Mesenteric fat pad (tissue), 1 donor: Measurements from ENCODE around the gene CNTLN. TPM values are rescaled to one million over a fixed set of nuclear protein-coding genes. Genes with fewer than 3 reads are reported as not detected.
"Not testable (repeated sequence)": the region's sequence is repeated elsewhere in the genome, so short reads cannot be mapped to it uniquely, and the experiment has no call there.

Experiments used
- DNase-seq: peaks from one replicate; pipeline ENCODE4 v3.0.0-alpha.2; 2020; ENCODE audit warnings: low spot score
- total RNA-seq: library from RNA; stranded (reverse); fragmentation: NEBNext Ultra II Directional; extraction: Animal tissue kit (Norgen Biotek cat#: 25700); gene quantifications from one replicate; pipeline ENCODE4 v1.2.1, GENCODE V29; 2021
- donor health status: DM: yes; HTN: yes; CAD: no.

Gene CNTLN
- total RNA-seq, 1 donor from 2014 or later: 7.1 TPM

GRCh38 chr9:17185481-17186029, 50.7 kb downstream of the CNTLN start:
- no peak for DNase-seq

GRCh38 chr9:17191082-17191481, 56.2 kb downstream of the CNTLN start:
- no peak for DNase-seq

DNA sequence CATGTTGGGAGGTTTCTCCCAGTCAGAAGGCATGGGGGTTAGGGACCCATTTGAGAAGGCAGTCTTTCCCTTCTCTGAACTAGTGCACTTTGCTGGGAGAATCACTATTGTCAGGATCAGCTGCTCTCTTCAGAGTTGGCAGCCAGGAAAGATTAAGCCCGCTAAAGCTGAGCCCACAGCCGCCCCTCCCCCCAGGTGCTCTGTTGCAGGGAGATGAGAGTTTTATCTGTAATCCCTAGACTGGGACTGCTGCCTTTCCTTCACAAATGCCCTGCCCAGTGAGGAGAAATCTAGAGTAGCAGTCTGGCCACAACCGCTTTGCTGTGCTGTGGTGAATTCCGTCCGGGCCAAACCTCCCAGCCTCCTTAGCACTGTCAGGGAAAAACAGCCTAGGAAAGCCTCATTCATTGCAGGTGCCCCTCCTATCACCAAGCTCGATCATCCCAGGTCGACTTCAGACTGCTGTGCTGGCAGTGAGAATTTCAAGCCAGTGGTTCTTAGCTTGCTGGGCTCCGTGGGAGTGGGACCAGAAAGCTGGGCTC, 69.8 kb downstream of the CNTLN start:
- no peak for DNase-seq

- no peak for DNase-seq
Observed at GRCh38 chr9:17216011-17216410, 81.2 kb downstream of the CNTLN start.

DNA sequence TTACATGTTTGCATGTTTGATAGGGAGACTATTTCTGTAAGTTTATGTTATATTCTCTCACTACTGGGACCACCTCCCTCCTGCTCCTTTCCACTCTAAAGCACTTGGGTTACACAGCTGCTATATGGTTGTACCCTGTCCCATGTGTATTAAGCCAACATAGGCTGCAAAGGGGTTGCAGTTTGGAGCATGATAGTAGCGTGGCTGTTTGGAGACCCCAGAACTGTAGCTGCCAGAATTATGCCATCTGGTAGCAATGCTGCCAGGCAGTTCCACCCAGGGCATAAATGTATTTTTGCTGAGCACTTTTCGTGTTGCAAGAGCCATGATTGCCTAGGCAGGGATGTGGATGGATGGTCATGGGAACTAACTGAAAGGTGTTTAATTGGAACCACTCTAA, 81.8 kb downstream of the CNTLN start:
- DNase-seq: no peak

GRCh38 chr9:17217272-17217671, 82.4 kb downstream of the CNTLN start:
- DNase-seq: no peak

- no peak for DNase-seq
Observed at GRCh38 chr9:17219261-17219660, 84.4 kb downstream of the CNTLN start.

- DNase-seq: no peak
Observed at GRCh38 chr9:17222932-17223331, 88.1 kb downstream of the CNTLN start.

GRCh38 chr9:17225407-17225806, 90.6 kb downstream of the CNTLN start:
- no peak for DNase-seq

DNA sequence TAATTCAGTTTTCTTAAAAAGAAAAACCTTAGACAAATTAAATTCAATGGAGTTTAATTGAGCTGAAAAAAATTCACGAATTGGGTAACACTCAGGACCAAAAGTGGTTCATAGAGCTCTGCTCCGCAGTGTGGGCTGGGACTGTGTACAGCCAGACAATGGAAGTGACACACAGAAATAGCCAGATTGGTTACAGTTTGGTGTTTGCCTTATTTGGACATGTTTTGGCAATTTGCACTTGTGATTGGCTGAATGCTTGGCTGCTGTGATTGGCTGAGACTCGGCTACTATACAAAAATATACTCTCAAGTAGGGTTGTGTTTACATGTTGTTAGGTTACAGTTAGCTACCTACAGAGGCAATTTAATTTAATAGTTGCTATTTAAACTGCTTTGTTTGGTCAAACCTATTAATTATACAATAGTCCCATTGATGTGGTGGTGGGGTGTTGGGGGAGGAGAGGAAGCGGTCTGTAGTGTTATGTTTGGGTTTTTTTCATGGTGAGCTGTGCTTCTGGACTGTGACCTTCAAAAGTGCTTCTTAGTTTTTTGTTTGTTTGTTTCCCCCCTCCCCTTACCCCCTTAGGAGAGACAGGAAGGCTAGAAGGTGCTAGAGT, 95.2 kb downstream of the CNTLN start:
- no peak for DNase-seq

GRCh38 chr9:17230646-17231045, 95.8 kb downstream of the CNTLN start:
- no peak for DNase-seq

- DNase-seq: no peak
Observed at GRCh38 chr9:17236147-17236546, 101.3 kb downstream of the CNTLN start.

- DNase-seq: no peak
Observed at GRCh38 chr9:17246770-17247169, 111.9 kb downstream of the CNTLN start.

- DNase-seq: no peak
Observed at GRCh38 chr9:17251100-17251499, 116.3 kb downstream of the CNTLN start.

GRCh38 chr9:17268531-17269188, 133.8 kb downstream of the CNTLN start:
- DNase-seq: not testable (repeated sequence)

- DNase-seq: no peak
Observed at GRCh38 chr9:17269799-17270198, 135.0 kb downstream of the CNTLN start.

DNA sequence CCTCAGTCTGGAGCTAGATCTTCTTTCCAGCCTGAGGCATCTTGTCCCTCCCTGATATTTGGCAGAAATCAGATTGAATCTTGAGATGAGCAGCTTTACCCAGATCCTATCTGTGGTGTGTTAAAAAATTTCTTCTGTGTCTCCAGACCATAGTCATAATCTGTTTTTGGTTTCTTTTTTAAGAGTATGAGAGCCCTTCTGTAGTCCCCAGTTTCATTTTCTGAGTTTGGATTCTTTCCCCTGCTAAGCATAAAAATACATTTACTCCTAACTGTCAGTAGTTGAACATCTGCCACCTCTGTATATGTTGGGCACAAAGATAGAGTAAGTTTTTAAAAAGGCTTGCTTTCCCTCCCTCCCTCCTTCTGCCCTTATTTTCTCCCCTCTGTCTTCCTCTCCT, 137.7 kb downstream of the CNTLN start:
- no peak for DNase-seq

- DNase-seq: no peak
Observed at GRCh38 chr9:17280350-17281012, 145.6 kb downstream of the CNTLN start.

GRCh38 chr9:17290673-17291072, 155.8 kb downstream of the CNTLN start:
- not testable (repeated sequence) for DNase-seq

- DNase-seq: no peak
Observed at GRCh38 chr9:17291766-17292165, 156.9 kb downstream of the CNTLN start.

GRCh38 chr9:17293685-17294084, 158.8 kb downstream of the CNTLN start:
- no peak for DNase-seq
